Measurements from ENCODE around the gene FAM3A. TPM values are rescaled to one million over a fixed set of nuclear protein-coding genes. Genes with fewer than 3 reads are reported as not detected.

Gene FAM3A
- total and polyA plus RNA-seq, 2 experiments from 2014 or later: 12.0 to 16.5 TPM

- no peak for DNase-seq (ENCODE audit: low spot score)
- TF ChIP-seq CTCF (conservative IDR thresholded peaks at IDR 0.05; ENCODE audit: low read depth in 2 of 2): no peak
- TF ChIP-seq JUNB (IDR thresholded peaks at IDR 0.05; ENCODE audit: unreplicated experiment): no peak
- no peak for TF ChIP-seq ZNF114 (CRISPR knock-in tag; IDR thresholded peaks at IDR 0.05)
- TF ChIP-seq, protein P1, sequence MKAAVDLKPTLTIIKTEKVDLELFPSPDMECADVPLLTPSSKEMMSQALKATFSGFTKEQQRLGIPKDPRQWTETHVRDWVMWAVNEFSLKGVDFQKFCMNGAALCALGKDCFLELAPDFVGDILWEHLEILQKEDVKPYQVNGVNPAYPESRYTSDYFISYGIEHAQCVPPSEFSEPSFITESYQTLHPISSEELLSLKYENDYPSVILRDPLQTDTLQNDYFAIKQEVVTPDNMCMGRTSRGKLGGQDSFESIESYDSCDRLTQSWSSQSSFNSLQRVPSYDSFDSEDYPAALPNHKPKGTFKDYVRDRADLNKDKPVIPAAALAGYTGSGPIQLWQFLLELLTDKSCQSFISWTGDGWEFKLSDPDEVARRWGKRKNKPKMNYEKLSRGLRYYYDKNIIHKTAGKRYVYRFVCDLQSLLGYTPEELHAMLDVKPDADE (IDR thresholded peaks at IDR 0.05): no peak
- H3K27ac Mint-ChIP-seq: no peak overlapping the region
- Histone ChIP-seq H3K27ac (ENCODE audit: low read depth) (no peak overlapping the region), H3K27me3 (ENCODE audit: insufficient read depth) (no peaks in the 10 kb centered on the region), H3K4me2 (no peak overlapping the region), H3K79me2 (replicated peaks; ENCODE audit: insufficient read depth) (no peaks in the 10 kb centered on the region), H2AFZ (no peak overlapping the region), H4K20me1 (replicated peaks; ENCODE audit: insufficient read depth) (no peaks in the 10 kb centered on the region; the same call in 1 of the 2 replicates), H3K4me1 (ENCODE audit: insufficient read depth) (no peaks in the 10 kb centered on the region), H3K36me3 (ENCODE audit: insufficient read depth) (no peaks in the 10 kb centered on the region), H3K9me2 (ENCODE audit: insufficient read depth) (no peaks in the 10 kb centered on the region), H3K4me3 (no peak overlapping the region), H3F3A (replicated peaks; ENCODE audit: low read depth) (no peaks in the 10 kb centered on the region)
- H3K36me3 Mint-ChIP-seq (ENCODE audit: low read depth): peaks cover 7% of the 10 kb centered on the region
- H3K27me3 Mint-ChIP-seq (ENCODE audit: insufficient read depth, low read depth, poor library complexity): peaks cover 4% of the 10 kb centered on the region
- H3K9me3 Mint-ChIP-seq: no peaks in the 10 kb centered on the region
- ATAC-seq: no peak
- no peak overlapping the region for H3K4me3 Mint-ChIP-seq
- H3K4me1 Mint-ChIP-seq: no peaks in the 10 kb centered on the region
Measured at GRCh38 chrX:154470434-154470833, 45.6 kb downstream of the FAM3A start.

DNA sequence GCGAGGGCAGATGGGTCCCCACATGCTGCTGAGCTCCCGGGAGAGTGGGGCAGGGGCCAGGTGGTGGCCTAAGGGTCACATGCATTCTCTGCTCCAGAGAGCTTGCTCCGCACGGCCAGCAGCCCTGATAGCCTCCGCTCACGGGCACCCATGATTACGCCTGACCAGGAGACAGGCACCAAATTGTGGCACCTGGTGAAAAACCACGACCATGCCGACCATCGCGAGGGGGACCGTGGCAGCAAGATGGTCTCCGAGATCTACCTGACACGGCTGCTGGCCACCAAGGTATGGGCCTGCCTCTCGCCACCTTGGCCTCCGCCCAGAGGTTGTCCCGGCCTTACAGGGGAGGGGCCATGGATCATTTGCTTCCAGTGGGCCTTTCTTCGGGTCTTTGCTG, 46.2 kb downstream of the FAM3A start:
- H3K36me3 Mint-ChIP-seq (ENCODE audit: low read depth): peaks cover 6% of the 10 kb centered on the region
- no peak for TF ChIP-seq STAT1 (IDR thresholded peaks at IDR 0.05; ENCODE audit: unreplicated experiment)
- no peak for TF ChIP-seq JUNB (IDR thresholded peaks at IDR 0.05; ENCODE audit: unreplicated experiment)
- no peak for TF ChIP-seq ZNF331 (CRISPR knock-in tag; IDR thresholded peaks at IDR 0.05; ENCODE audit: low read depth)
- no peak for TF ChIP-seq EZH2 (IDR thresholded peaks at IDR 0.05; ENCODE audit: low read depth, unreplicated experiment)
- no peak for TF ChIP-seq ZNF462 (CRISPR knock-in tag; IDR thresholded peaks at IDR 0.05)
- no peak for TF ChIP-seq CTCF (conservative IDR thresholded peaks at IDR 0.05; ENCODE audit: low read depth in 2 of 2)
- TF ChIP-seq POLR2AphosphoS5 (IDR thresholded peaks at IDR 0.05; ENCODE audit: low read depth): no peak
- TF ChIP-seq ZNF114 (CRISPR knock-in tag; IDR thresholded peaks at IDR 0.05): no peak
- TF ChIP-seq EZH2phosphoT487 (IDR thresholded peaks at IDR 0.05; ENCODE audit: unreplicated experiment): no peak

More for the DNA sequence above, 46.2 kb downstream of the FAM3A start:
- Histone ChIP-seq H3K4me2 (no peak overlapping the region), H3K79me2 (replicated peaks; ENCODE audit: insufficient read depth) (no peaks in the 10 kb centered on the region), H3K4me1 (ENCODE audit: insufficient read depth) (no peaks in the 10 kb centered on the region), H3K27ac (ENCODE audit: low read depth) (no peak overlapping the region), H3K9me2 (ENCODE audit: insufficient read depth) (no peaks in the 10 kb centered on the region), H4K20me1 (replicated peaks; ENCODE audit: insufficient read depth) (no peaks in the 10 kb centered on the region; the same call in 1 of the 2 replicates), H3K36me3 (ENCODE audit: insufficient read depth) (no peaks in the 10 kb centered on the region), H3K4me3 (no peak overlapping the region), H3K27me3 (ENCODE audit: insufficient read depth) (no peaks in the 10 kb centered on the region), H2AFZ (no peak overlapping the region), H3F3A (replicated peaks; ENCODE audit: low read depth) (no peaks in the 10 kb centered on the region)
- Mint-ChIP-seq H3K27ac (no peak overlapping the region), H3K4me3 (no peak overlapping the region), H3K4me1 (no peaks in the 10 kb centered on the region), H3K27me3 (ENCODE audit: insufficient read depth, low read depth, poor library complexity) (peaks cover 4% of the 10 kb centered on the region), H3K9me3 (no peaks in the 10 kb centered on the region)
- DNase-seq (ENCODE audit: low spot score): no peak
- no peak for ATAC-seq

Data from GM23338 (cell line).